Daoy (cell line): ENCODE results near the gene CRYM. TPM values are rescaled to one million over a fixed set of nuclear protein-coding genes. Genes with fewer than 3 reads are reported as not detected.
"Not testable (repeated sequence)": the region's sequence is repeated elsewhere in the genome, so short reads cannot be mapped to it uniquely, and the experiment has no call there.

Experiments used
- DNase-seq: peaks from one replicate; pipeline ENCODE4 v3.0.0-alpha.2; 2015; ENCODE audit warnings: low read depth
- total RNA-seq: library from RNA; depleted of rRNA; stranded (reverse); fragments of >200 nt; shearing (Covaris generic); gene quantifications from 2 replicates; pipeline ENCODE4 v1.2.3, GENCODE V29; 2014; rRNA removed

The CRYM gene
- not detected in 2 replicates for total RNA-seq

GRCh38 chr16:21277927-21278706 is at the start of gene CRYM:
CRYM (minus strand) TSS chr16:21278290; CDS start chr16:21278251, 39 bp downstream.
- peak; percentile 59 for DNase-seq

GRCh38 chr16:21327046-21327445 is 49.0 kb upstream of the CRYM start:
- DNase-seq, result no peak

GRCh38 chr16:21326459-21326858 is 48.4 kb upstream of the CRYM start:
- DNase-seq, result no peak

GRCh38 chr16:21324267-21324666 is 46.2 kb upstream of the CRYM start:
- no peak for DNase-seq

GRCh38 chr16:21322251-21322650 is 44.2 kb upstream of the CRYM start:
- not testable (repeated sequence) for DNase-seq

GRCh38 chr16:21321736-21322135 is 43.6 kb upstream of the CRYM start:
- DNase-seq, result no peak

GRCh38 chr16:21314339-21314738 is 36.2 kb upstream of the CRYM start:
- DNase-seq, result no peak

- not testable (repeated sequence) for DNase-seq
These were observed 34.8 kb upstream of the CRYM start for GRCh38 chr16:21312863-21313372.

- DNase-seq, result not testable (repeated sequence)
These were observed 34.0 kb upstream of the CRYM start for GRCh38 chr16:21312046-21312445.

GRCh38 chr16:21306712-21307111 is 28.6 kb upstream of the CRYM start:
- not testable (repeated sequence) for DNase-seq

- peak; percentile 56 for DNase-seq
These were observed 24.9 kb upstream of the CRYM start for GRCh38 chr16:21302898-21303528.

- no peak for DNase-seq
These were observed 24.4 kb upstream of the CRYM start for GRCh38 chr16:21302454-21302853.

GRCh38 chr16:21301895-21302291 is 23.8 kb upstream of the CRYM start:
- DNase-seq, result no peak

GRCh38 chr16:21301168-21301894 is 23.2 kb upstream of the CRYM start:
- peak; percentile 88 for DNase-seq

GRCh38 chr16:21300309-21301167 is 22.4 kb upstream of the CRYM start:
- DNase-seq, result peak; percentile 97

GRCh38 chr16:21289789-21290188 is 11.7 kb upstream of the CRYM start:
- DNase-seq, result not testable (repeated sequence)

- no peak for DNase-seq
These were observed 7.2 kb upstream of the CRYM start for GRCh38 chr16:21285314-21285713.

GRCh38 chr16:21284414-21284813 is 6.3 kb upstream of the CRYM start:
- no peak for DNase-seq

- DNase-seq, result peak; percentile 58
These were observed 5.6 kb upstream of the CRYM start for GRCh38 chr16:21283521-21284289.

GRCh38 chr16:21281698-21282389 is 3.8 kb upstream of the CRYM start:
- DNase-seq, result no peak
